ENCODE data around the gene WHRN.

DNA sequence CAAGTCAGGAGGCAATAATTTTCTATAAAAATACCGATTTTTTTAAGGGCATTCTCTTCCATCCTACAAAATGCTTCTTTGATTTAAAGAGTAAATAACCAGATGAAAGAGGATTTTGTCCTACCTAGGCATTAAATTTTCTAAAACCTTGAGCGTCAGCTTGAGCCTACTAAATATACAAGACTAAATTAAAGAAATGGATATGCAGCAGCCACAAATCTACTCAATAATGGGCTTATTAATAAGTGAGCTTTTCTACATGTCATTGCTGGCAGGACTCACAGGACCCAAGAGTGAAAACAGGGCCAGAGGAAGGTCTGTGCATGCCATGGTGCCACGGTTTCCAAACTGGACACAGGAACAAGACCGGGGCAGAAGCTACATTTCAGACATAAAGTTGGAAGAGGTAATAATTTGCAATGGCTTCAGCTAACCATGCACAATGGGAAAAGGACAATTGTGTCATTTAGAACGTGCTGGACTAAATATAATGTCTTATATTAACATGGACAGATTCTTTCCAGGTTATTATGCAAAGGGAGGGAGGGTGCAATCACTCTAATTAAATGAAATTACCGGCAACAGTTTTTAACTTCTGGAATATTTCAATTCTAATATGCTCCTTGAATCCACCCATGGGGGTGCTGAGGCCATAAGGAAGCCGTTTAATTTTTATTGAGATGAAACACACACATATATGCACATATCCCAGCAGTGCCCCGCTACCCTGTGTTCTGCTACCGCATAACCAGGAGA is 5.2 kb downstream of the WHRN start:
- no peak for TF ChIP-seq CTCF (IDR thresholded peaks at IDR 0.05)
- TF ChIP-seq EZH2 (IDR thresholded peaks at IDR 0.05), result no peak
